HepG2 (cell line): ENCODE data around the gene ASCL3. TPM values are rescaled to one million over a fixed set of nuclear protein-coding genes. Genes with fewer than 3 reads are reported as not detected.

Experiments used
- AGO2 ChIP-seq: fragments of 200-400 bp; formaldehyde crosslinking; optimal IDR thresholded peaks from 2 replicates; pipeline ENCODE3; 2017; ENCODE audit warnings: mild to moderate bottlenecking, low read depth, low read length, moderate library complexity
- BORCS8-MEF2B ChIP-seq: sonication (generic); formaldehyde crosslinking; IDR thresholded peaks from 2 replicates; pipeline ENCODE4 v1.8.0; 2022; ENCODE audit warnings: mild to moderate bottlenecking, missing genetic modification reagents
- DBP ChIP-seq: sonication (generic); formaldehyde crosslinking; IDR thresholded peaks from 2 replicates; pipeline ENCODE4 v1.4.0; 2020; ENCODE audit warnings: missing genetic modification reagents; ENCODE audit errors: not compliant biosample characterization
- GABPB1 ChIP-seq: IDR thresholded peaks from 2 replicates; pipeline ENCODE4 v1.6.1; 2016; ENCODE audit warnings: mild to moderate bottlenecking, missing genetic modification reagents, moderate library complexity, missing compliant biosample characterization
- HNRNPL ChIP-seq: fragments of 200-400 bp; formaldehyde crosslinking; IDR thresholded peaks from 2 replicates; pipeline ENCODE4 v1.6.1; 2017; ENCODE audit warnings: mild to moderate bottlenecking, low read depth, low read length
- ISL2 ChIP-seq: sonication (generic); formaldehyde crosslinking; IDR thresholded peaks from 2 replicates; pipeline ENCODE4 v1.5.0; 2020; ENCODE audit warnings: missing genetic modification reagents
- MED13 ChIP-seq: sonication (generic); formaldehyde crosslinking; IDR thresholded peaks from 2 replicates; pipeline ENCODE4 v1.5.0; 2020; ENCODE audit warnings: missing genetic modification reagents
- PAXIP1 ChIP-seq: sonication (generic); formaldehyde crosslinking; conservative IDR thresholded peaks from 2 replicates; pipeline ENCODE4 v1.4.0; 2020; ENCODE audit warnings: mild to moderate bottlenecking, missing genetic modification reagents, moderate library complexity
- ZC3H13 ChIP-seq: sonication (generic); formaldehyde crosslinking; IDR thresholded peaks from 2 replicates; pipeline ENCODE4 v1.8.1; 2023; ENCODE audit warnings: mild to moderate bottlenecking, missing genetic modification reagents, moderate library complexity
- ZKSCAN8 ChIP-seq: IDR thresholded peaks from 2 replicates; pipeline ENCODE4 v1.6.1; 2016; ENCODE audit warnings: borderline replicate concordance, missing genetic modification reagents, missing compliant biosample characterization
- ZMYM2 ChIP-seq: sonication (generic); formaldehyde crosslinking; IDR thresholded peaks from 2 replicates; pipeline ENCODE4 v1.8.0; 2022; ENCODE audit warnings: mild to moderate bottlenecking, missing genetic modification reagents
- ZNF121 ChIP-seq: sonication (generic); formaldehyde crosslinking; IDR thresholded peaks from 2 replicates; pipeline ENCODE4 v1.5.0; 2020; ENCODE audit warnings: mild to moderate bottlenecking, missing genetic modification reagents
- ZNF205 ChIP-seq: IDR thresholded peaks from 2 replicates; pipeline ENCODE4 v1.6.1; 2018; ENCODE audit warnings: missing biosample characterization, missing genetic modification reagents
- ZNF407 ChIP-seq: sonication (generic); formaldehyde crosslinking; IDR thresholded peaks from one replicate; pipeline ENCODE4 v1.5.1; 2020; ENCODE audit warnings: mild to moderate bottlenecking, missing genetic modification reagents; ENCODE audit errors: not compliant biosample characterization
- ZNF773 ChIP-seq: sonication (generic); formaldehyde crosslinking; IDR thresholded peaks from 2 replicates; pipeline ENCODE4 v1.4.0; 2020; ENCODE audit warnings: missing genetic modification reagents, borderline replicate concordance
- polyA plus RNA-seq, 8 experiments: library from polyadenylated mRNA; depleted of rRNA in 3 of 8; stranded (reverse) in 7 of 8; unstranded in 1 of 8; fragments of >200 nt; fragmentation: Illumina TruSeq in 4 of 8; extraction: Trizol in 4 of 8; gene quantifications; 2 replicates each; pipeline versions ENCODE4 v1.2.1 to v1.2.3, GENCODE V29; 2011 to 2016; ENCODE audit warnings: low read depth in 4 of 8, missing spikeins in 1 of 8, mixed read lengths in 1 of 8; ENCODE audit not compliant: insufficient read depth in 1 of 8
- total RNA-seq, 5 experiments: library from RNA; depleted of rRNA; stranded (reverse); fragments of >200 nt; fragmentation: Illumina TruSeq; extraction: Trizol; gene quantifications; 2 replicates each; pipeline ENCODE4 v1.2.3, GENCODE V29; 2016; ENCODE audit warnings: low read depth in 1 of 5

ASCL3 gene
- total and polyA plus RNA-seq, 2 of the 13 experiments (the other 11 are each of a cell fraction or from before 2014, with no cell fraction given): not detected

- TF ChIP-seq ZNF407 (no peak), ZC3H13 (no peak), ZNF205 (CRISPR knock-in tag) (0 out of 2 replicates have a peak, but pooled peaks have one; percentile 25), ZKSCAN8 (no peak), MED13 (CRISPR knock-in tag) (no peak; the same call in 1 of the 2 replicates), GABPB1 (CRISPR knock-in tag) (peak; percentile 98), ZNF121 (CRISPR knock-in tag) (peak; percentile 83), AGO2 (peak; percentile 86), DBP (CRISPR knock-in tag) (peak; percentile 59), ZMYM2 (CRISPR knock-in tag) (peak; percentile 67), BORCS8-MEF2B (no peak), ISL2 (CRISPR knock-in tag) (peak; percentile 78), ZNF773 (0 out of 2 replicates have a peak, but pooled peaks have one; percentile 18), HNRNPL (peak; percentile 94), PAXIP1 (CRISPR knock-in tag) (peak; percentile 45; the same call in 1 of the 2 replicates)
Observed at GRCh38 chr11:8964324-8965320, 21.8 kb upstream of the ASCL3 start, which contains the start of gene TMEM9B (continued).
